Activated CD4-positive, alpha-beta T cell treated with anti-CD3 and anti-CD28 coated beads for 48 hours (primary cell): ENCODE results near the gene RBM8A.

Experiments
- DNase-seq: peaks from one replicate; pipeline ENCODE4 v3.0.0-alpha.2; 2020

The RBM8A gene

DNA sequence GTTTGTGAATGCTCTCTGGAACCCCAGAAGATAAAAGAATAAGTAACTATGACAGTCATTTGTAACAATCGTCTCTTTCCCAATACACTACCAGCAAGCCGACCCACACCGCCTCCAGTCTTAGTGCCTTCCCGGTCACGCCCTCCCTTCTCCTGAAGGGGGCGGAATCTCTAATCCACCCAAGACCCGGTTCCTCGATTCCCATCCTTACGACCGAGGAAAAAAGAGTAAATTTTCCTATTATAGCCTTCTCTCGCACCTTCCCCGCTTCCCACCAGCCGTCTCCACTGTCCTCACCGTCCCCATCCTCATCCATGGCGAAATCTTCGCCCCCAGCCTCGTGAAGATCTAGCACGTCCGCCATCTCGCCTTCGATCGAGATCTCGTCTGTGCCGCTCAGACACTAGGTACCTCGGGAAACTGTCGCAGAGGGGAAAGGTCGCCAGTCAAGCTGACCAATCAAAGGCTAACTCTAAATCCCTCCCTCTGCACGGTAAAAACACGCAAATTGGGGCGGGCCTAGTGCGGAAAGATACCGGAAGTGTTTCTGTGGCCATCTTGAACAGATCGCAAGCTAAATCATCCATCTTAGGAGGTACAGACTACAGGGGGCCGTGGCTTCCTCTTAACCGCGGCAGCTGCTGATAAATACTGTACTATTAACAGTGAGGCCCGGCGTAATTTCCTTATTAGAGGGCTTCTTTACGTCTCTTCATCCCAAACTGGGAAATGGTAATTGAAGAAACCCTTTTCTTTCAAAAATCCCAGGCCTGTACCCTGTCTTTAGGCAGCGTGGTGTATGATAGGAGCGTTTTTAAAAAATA, at the start of gene RBM8A:
Gene RBM8A (minus strand): TSS at position 422 of the 824 bp plus-strand sequence. CDS start 58 bp downstream, at position 364.
- DNase-seq: peak; percentile 95

DNA sequence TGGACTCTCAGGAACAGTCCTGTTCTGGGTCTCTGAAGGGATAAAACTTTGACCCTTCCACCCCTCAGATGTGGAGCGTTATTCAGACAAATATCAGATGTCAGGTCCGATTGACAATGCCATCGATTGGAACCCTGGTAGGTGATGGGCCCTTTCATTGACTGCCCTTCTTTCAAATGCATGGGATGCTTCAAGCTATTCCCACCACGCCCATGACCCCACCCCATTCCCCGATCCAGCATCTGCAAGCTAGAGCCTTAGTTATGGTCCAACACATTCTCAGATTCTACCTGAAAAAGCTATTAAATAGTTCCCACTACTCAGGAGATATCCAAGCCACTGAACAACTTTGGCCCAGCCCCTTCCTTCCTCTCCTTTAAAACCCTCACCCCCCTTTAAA, 49.7 kb upstream of the RBM8A start:
- DNase-seq: no peak

DNA sequence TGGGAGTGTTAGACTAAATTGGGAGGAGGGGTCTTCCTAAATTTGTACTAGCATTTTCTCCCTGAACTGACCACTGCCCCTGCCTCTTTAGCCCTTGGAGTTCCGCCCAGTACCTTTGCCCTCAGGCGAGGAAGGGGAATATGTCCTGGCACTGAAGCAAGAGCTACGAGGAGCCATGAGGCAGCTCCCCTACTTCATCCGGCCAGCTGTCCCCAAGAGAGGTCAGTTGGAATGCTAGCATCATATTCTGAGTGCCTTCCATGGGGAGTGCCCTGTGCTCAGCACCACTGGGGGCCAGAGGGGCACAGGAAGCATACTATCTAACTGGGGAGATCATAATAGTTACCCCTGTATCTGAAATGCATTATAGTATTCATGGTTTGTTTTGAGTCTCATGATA, 47.9 kb upstream of the RBM8A start:
- DNase-seq: no peak

DNA sequence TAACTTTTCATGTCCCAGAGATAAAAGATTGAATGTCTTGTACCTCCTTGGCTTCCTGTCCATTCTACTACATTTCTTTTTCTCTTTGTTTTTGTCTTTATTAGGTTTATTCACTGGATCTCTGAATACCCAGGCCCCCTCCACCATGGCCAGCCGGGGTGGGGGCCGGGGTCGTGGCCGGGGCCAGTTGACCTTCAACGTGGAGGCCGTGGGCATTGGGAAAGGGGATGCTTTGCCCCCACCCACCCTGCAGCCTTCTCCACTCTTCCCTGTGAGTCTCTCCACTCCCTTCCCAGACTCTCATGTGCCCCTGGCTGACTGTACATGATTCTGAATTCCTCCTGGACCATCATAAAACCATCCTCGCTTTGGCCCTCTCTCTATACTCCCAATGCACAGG, 47.4 kb upstream of the RBM8A start:
- no peak for DNase-seq

DNA sequence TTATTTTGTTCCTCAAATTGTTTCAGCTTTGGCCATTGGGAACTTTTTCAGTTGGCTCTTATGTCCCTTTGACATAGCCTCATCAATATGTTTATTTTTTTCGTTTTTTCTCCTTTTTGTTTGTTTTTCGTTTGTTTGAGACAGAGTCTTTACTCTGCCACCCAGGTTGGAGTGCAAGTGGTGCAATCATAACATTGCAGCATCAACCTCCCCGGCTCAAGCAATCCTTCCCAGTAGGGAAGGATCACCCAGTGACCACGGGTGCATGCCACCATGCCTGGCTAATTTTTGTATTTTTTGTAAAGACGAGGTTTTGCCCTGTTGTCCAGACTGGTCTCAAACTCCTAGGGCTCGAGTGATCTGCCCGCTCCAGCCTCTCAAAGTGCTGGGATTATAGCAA, 45.3 kb upstream of the RBM8A start:
- DNase-seq: no peak

DNA sequence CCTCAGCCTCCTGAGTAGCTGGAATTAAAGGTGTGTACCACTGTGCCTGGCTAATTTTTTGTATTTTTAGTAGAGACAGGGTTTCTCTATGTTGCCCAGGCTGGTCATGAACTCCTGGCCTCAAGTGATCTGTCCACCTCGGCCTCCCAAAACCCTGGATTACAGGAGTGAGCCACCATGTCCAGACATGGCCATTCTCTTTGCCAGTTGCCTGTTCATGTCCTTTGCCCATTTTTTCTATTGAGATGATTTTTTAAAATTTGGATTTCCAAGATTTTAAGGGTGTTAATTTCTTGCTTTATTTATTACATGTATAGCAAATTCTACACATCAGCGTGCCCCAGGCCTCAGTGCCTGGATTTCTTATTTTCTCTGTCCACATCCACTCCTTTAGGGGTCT, 40.0 kb upstream of the RBM8A start:
- DNase-seq: no peak

DNA sequence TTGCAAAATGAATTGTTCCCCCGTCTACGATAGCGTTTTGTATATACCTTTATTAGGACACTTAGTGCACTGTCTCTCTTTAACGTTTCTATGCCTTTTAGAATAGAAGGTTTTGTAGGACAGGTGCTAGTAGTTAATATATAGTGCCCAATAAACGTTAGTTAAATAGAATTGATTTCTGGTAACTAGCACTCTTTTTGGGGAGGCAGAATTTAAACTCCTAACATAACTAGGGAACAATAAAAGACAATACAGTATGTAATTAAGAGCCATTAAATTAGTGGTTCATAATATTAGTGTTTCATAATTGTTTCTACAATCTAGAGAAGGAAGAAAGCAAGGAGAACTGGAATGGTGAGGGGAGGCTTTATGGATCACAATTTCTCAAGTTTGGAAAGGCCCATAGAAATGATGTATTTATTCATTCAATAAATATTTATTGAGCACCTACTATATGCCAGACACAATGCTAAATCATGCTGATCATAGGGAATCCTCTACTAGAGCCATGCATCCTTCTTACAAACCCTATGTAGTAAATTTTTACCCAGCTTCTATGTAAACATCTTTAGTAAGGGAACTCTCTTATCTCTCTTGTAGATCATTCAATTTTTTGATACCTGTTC, 37.9 kb upstream of the RBM8A start:
- DNase-seq: no peak

DNA sequence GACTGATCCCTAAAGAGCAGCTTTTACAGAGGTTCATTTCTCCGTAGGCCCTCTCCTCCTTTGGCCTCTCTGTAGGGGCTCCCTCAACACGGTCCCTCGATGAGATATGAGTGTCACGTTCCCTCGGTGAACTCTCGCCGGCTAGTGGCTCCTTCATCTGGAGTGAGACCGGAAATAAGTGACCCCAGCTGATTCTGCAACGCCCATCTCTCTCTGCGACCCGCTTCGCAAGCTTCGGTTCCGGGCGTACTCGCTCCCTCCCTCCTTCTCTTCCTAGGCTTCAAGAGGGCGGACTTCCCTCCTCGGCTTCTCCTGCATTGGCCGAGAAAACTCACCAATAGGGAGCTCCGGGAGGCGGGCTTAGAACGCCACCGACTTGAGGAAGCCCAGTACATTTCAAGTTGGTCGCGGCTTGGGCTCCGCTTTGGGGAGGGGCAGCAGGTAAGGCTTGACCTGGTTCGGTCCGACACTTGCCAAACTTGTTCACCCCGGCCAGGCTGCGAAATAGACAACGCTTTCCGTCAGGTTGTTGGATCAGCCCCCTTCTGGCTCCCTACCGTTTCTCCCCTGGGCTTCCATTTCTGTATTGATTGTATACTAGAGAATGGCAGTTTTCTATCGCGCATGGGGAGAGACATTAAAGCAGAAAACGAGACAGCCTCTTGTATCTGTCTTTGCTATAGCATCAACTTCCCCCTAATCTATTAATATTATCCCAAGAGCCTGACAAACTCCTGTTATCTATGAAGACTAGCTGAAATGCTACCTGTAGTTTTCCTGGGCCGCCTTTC, 37.2 kb upstream of the RBM8A start, which contains the start of the genes ANKRD34A and POLR3GL:
Gene ANKRD34A (minus strand): TSS at position 248 of the 791 bp plus-strand sequence. CDS start 2,816 bp downstream, outside the sequence.
Gene POLR3GL (plus strand): TSS at position 363 of the 791 bp plus-strand sequence. CDS start 10,176 bp downstream, outside the sequence.
- DNase-seq: peak; percentile 94

DNA sequence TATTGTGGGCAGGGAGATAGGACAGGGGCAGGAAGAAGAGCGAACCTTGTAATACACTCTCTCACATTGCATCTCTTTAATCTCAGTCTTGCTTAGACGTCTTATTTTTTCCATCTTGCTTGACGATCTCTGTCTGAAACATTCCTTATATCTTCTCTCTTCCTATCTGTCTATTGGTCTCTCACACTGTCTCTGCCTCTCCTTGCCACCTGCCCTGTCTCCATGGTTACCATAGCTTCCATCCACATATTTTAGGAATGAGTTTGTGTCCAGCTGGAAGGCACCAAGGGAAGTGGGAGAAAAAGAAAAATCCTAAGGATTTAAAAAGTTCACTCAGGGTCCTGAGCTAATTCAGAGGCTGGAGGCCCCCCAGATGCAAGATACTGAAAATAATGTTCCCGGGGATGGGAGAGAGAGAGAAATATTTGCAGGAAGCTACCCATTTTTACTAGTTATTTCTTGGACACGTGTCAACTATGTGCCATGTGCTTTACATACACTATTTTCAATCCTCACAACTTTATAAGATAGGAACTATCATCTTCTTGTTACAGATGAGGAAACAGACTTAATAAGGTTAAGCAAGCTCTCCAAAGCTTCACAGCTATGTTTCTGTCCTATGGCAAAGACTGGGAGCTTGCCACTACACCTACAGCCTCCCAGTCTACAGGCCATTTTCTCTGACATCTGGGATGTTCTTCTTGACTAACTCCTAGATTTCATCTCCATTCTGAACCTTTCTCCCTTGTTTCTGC, 36.2 kb upstream of the RBM8A start:
- no peak for DNase-seq

DNA sequence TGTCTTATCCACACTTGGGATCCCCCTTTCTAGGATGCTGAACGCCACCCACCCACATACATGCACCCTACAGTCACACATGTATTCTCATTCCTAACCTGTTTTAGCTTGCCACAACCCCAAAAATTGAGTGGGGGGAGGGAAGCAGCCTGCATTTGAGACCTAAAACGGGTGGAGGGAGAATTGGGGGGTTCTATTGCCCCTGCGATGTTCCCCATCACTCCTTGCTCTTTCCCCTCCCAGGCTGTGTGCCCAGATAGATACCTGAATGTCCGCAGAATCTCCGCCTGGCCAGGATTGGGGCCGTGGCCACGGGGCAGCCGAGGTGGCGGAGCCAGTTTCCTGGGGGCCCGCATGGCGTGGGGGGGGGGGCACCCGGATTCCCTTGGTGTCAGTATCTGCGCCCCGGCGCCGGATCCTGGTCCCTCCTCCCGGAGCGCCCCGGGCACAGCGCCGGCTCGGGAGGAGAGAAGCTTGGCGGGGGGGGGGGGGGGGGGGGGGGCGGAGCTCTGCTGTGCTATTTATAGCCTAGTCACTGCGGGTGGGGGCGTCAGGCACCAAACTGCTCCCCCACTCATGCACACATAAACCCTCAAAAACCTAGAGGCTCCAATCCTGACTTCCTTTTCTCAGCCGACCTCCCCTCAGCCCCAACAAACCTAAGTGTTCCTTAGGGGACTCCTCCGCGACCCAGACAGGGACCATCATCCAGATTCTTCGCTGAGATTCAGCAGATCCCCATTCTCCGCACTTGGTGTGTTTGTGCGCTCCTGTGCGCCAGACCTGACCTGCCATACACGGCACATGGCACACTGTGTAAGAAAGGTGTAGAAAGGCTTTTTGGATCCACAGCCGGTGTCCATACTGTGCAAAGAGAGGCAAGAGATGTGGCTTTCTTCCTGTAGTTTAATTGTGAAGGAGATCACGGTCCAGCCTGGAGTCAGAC, 35.1 kb upstream of the RBM8A start:
- DNase-seq: peak; percentile 50

DNA sequence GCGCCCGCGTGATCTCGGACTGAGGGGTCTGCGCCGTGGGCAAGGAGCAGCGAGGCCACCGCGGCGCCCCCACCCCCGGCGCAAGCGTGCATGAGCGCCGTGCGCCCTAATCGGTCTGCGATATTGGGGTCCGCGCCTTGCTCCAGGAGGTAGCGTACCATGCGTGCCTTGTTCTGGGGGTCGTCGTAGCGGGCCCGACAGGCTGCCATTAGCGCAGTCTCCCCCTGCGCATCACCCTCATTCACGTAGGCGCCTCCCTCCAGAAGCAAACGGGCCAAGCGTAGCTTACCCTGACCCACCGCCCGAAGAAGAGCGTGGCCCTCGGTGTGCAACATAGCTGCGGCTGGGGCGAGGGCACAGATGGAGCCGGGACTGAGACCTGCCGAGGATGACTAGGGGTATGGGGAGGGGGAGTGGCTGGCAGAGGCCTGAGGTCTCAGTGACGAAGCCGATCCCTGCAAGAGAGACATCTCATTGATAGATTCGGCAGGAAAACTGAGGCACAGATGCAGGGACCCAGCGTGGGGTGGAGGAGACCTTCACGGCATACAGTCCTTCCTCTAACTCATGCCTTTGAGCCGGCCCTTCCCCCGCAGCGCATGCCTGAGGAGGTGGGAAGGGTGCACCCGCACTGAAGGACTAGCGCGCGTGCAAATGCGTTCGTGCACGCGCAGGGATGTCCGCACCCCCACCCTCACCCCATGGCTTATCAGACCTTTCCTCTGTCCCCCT, 34.3 kb upstream of the RBM8A start:
- peak; percentile 80 for DNase-seq

DNA sequence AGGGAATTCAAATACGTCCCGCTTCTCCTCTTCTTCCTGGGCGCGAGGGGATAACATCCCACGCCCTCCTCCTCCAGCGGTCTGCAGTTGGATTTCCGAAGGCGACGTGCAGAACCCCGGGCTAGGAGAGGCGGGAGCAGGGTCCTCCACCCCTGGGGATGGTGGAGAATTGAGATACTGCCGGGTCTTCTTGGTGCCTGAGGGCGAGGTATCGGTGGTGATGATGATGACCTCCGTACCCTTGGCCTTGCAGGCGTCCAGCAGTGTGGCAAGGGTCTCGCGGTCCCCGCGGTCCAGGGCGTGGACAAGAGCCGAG, 33.8 kb upstream of the RBM8A start:
- no peak for DNase-seq

DNA sequence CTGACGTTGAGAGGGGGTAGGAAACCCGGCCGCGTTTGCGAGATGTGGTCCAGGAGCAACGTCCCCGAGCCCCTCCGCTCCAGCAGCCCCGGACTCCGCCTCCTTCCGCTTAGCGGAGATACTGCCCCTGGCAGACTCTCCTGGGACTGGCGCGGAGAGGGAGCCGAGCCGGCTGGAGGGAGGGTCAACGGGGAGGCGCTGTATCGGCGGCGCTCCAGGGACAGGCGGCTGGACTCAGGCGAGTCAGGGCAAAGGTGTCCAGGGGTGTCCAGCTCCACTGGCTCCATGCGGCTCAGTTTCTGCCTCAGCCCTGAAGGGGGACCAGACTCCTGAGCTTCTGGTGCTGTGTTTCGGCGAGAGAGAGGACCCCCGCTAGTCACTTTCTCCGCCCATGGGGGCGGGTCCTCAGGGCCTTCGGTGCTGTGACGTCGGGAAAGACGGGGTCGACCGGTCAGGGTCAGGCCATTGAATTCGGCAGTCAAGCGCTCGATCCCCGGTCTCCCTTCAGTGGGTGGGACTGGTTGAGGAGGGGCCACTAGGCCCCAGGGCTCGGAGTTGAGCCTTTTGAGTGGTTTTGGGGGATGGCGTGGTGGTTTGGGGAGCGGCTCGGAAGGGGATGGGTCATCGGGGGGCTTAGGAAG, 33.3 kb upstream of the RBM8A start:
- DNase-seq: peak; percentile 59

DNA sequence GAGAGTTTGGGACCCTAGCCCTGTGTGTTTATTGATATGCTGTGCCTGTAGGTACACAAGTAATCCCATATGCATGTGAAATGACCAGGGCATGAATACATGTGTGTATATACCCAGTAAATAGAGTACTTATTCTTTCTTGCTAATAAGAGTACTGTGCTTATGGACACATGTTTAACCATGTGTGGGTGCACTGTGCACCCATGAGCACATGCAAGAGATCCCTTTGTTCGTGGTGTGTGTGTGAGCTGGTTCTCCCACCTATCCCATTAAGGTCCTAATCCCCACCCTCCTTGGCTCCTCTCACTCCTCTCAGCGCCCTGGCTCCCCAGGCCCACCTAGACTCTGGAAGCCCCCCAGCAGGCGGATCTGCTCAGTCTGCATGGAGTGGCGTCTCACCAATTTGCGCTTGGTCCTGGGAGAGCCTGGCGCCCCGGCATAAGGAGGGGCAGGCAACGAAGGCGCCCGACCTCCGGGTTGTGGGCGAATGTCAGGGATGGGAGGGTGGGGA, 32.7 kb upstream of the RBM8A start:
- no peak for DNase-seq

DNA sequence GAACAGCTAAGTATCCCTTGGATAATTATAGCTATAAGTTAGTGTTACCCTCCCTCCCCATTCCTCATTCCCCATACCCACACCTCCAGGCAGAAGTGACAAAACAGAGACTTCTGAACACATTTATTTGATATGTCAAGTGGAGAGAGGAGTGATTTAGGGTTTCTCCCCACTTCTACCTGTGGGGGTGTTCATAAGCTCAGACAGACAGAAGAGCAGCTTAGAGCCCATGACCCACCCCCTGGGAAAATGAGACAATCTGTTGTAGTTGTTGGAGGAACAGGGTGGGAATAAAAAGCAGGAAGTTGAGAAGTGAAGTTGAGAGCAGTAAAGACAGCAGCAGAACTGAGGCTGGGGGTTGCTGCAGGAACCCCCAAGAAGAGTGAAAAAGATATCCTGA, 32.0 kb upstream of the RBM8A start:
- DNase-seq: no peak

DNA sequence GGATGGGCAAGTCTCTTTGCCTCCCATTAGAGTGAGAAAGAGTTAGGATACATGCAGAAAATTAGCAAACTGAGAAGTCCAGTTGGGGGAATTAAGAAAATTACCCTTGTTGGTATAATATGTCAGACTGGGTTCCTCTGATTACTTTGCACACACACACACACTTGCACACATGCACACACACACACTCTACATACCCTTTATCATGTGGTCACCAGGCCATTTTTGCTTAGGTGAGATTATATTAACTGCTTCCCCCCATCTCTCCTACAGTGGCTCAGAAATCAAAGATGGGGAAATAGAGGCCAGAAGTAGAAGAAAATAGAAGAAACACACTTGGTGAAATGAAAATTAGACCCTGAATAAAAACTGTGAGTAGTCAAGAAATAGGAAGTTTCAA, 31.4 kb upstream of the RBM8A start:
- DNase-seq: no peak

DNA sequence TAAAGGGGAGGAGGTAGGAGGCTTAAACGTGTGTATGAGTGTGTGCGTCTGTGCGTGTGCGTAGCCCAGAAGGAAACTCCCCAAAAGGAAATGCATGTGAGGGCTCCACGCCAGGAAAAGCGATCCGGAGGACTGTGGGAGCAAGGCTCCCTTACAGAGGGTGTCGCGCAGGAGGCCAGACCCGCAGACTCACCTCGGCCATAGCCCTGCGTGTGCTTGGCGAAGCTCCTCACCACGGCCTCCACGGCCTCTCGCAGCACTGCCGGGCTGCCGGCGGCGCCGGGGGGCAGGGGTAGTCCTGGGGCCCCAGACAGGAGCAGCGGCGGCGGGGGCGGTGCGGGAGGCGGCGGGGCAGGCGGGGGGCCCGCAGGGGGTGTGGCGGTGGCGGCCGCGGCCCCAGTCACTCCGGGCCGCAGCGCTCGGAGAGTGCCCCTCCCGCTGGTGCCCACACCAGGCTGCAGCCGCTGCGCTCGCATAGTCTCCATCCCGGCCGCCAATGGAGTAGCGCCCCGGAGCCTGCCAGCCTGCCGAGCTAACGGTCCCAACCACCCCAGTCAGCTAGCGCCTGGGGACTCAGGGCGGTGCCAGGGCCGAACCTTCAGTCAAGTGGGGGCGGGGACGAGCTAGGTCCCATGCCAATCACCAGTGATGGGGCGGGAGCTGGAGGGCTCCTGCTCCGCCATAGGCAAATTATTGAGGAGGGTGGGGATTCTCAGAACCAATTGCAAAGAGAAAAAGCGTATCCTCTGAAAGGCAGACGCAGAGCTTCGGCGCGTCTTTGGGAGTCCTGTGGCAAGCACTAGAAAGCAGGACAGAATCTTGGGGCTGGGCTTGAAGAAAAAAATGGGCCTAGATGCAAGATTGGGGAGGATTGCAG, 30.4 kb upstream of the RBM8A start, which contains the start of gene LIX1L:
Gene LIX1L (minus strand): TSS at position 575 of the 877 bp plus-strand sequence. CDS start 90 bp downstream, at position 485.
- DNase-seq: peak; percentile 97

DNA sequence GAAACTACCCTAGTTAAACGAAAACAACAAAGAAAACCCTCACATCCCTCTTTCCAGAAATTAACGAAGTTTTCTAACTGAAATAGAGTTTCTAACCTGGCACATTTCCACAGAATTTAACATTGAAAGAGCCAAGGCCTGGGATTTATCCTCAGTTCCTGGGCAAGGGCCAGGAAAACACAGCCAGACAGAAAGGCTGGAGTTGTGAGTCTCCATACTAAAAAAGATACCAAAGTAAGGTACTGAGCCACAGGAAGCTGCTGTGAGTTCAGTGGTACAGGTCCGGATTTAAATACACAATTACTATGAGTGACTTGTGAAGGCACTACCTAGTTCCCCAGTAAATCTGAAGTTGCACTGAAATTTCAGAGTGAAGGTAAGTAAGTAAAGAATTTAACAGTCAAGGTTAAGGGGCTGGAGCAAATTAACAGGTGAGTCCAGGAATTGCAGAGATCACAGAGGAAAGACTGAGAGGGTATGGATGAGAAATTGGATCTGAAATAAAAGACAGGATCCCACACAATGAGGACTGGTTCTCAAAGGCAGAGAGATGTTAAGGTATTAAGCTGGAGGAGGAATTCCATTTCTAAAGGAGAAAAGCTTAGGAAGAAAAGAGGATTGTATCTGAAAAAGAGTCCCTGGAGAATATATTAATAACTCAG, 29.6 kb upstream of the RBM8A start:
- no peak for DNase-seq
